Upper lobe of right lung (tissue), 1 donor: ENCODE measurements around the gene CDK10. TPM values are rescaled to one million over a fixed set of nuclear protein-coding genes. Genes with fewer than 3 reads are reported as not detected.

Source experiments
- ATAC-seq: fragments of 200-7000 bp; cut with Tn5 transposase; one replicate; pipeline ENCODE4 v1.9.1; 2020; ENCODE audit warnings: mild to moderate bottlenecking, moderate library complexity
- DNase-seq: peaks from one replicate; pipeline ENCODE4 v3.0.0-alpha.2; 2020
- H3K27ac ChIP-seq: fragments of 200-600 bp; one replicate; pipeline ENCODE4 v1.8.0; 2022
- H3K27me3 ChIP-seq: fragments of 200-600 bp; one replicate; pipeline ENCODE4 v1.8.0; 2022; ENCODE audit warnings: mild to moderate bottlenecking
- H3K36me3 ChIP-seq: fragments of 200-600 bp; one replicate; pipeline ENCODE4 v1.8.0; 2022
- H3K4me1 ChIP-seq: fragments of 200-600 bp; one replicate; pipeline ENCODE4 v1.8.0; 2022
- H3K4me3 ChIP-seq: fragments of 200-600 bp; one replicate; pipeline ENCODE4 v1.8.0; 2022; ENCODE audit warnings: mild to moderate bottlenecking
- H3K9me3 ChIP-seq: fragments of 200-600 bp; one replicate; pipeline ENCODE4 v1.8.0; 2022
- CTCF ChIP-seq: fragments of 200-600 bp; IDR thresholded peaks from one replicate; pipeline ENCODE4 v1.8.0; 2022; ENCODE audit warnings: antibody characterized with exemption
- intact Hi-C: fragments of 100-400 bp; cut with DNase I; formaldehyde crosslinking; loops from one replicate; pipeline ENCODE4 v1.11.0; 2022
- total RNA-seq: library from RNA; stranded (reverse); fragmentation: NEBNext Ultra II Directional; extraction: Animal tissue kit (Norgen Biotek cat#: 25700); gene quantifications from one replicate; pipeline ENCODE4 v1.2.1, GENCODE V29; 2021
- donor health status: DM: no; HTN: yes; CAD: no; lungs with severe emphysema.

The CDK10 gene
- total RNA-seq, 1 donor from 2014 or later, result 81.5 TPM

GRCh38 chr16:89706518-89707260, 20.2 kb downstream of the CDK10 start:
- TF ChIP-seq CTCF, result no peak
- H3K9me3 ChIP-seq, result no peaks in the 10 kb centered on the region
- intact Hi-C loops, result loop anchor here (5.0 kb wide), 1 partner anchor 86 kb away; no protein-coding TSS in a partner anchor

DNA sequence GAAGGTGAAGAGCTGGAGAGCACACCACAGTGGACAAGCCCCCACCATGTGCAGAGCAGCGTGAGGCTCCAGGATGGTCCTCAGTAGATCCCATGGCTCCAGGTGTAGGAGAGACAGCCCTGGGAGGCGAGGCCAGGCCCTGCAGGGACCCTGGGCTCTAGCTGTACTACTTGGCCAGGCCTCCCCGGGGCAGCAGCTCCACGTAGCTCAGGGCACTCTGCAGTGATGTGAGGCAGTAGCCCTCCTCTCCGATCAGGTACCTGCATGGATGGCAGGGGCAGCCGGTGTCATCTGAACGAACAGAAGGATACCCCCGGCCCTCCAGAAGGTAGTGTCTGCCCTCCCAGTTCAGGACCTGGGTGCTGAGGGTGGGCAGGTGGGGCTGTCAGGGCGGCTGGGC, 21.2 kb downstream of the CDK10 start:
- peaks cover 8% of the 10 kb centered on the region for H3K4me1 ChIP-seq
- TF ChIP-seq CTCF, result no peak
- no peak for ATAC-seq
- intact Hi-C loops, result loop anchor here (5.0 kb wide), 1 partner anchor 85 kb away; no protein-coding TSS in a partner anchor
- no peaks in the 10 kb centered on the region for H3K9me3 ChIP-seq
- no peaks in the 10 kb centered on the region for H3K36me3 ChIP-seq
- H3K27me3 ChIP-seq, result peaks cover 1% of the 10 kb centered on the region
- DNase-seq, result no peak
- no peak overlapping the region for H3K27ac ChIP-seq
- H3K4me3 ChIP-seq, result no peak overlapping the region

More at GRCh38 chr16:89706518-89707260, 20.2 kb downstream of the CDK10 start:
- no peak for DNase-seq
- no peak overlapping the region for H3K4me3 ChIP-seq
- H3K27ac ChIP-seq, result no peak overlapping the region
- peaks cover 4% of the 10 kb centered on the region for H3K4me1 ChIP-seq
- H3K36me3 ChIP-seq, result no peaks in the 10 kb centered on the region
- ATAC-seq, result no peak
- H3K27me3 ChIP-seq, result no peaks in the 10 kb centered on the region

DNA sequence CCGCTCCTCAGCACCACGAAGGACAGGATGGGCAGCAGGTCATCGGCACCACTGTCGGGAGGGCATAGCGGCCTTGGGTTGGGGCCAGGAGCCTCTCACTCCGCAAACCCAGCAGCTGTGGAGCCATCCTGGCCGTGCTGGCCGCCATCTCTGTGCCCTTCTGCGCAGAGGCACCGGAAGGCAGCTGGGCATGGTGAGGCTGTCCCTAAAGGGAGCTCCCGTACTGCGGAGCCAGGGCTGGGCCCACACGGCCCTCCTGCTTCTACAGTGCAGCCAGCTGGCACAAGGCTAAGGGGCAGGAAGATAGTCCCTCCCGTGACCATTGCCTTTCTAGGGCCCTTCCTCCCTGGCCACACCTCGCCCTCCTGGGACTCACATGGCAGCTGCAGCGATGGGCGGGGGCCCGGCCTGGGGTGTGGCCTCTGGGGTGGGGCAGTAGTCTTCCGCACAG, 22.0 kb downstream of the CDK10 start:
- ATAC-seq (no peak), DNase-seq (no peak)
- Histone ChIP-seq H3K36me3 (no peaks in the 10 kb centered on the region), H3K4me3 (no peak overlapping the region), H3K4me1 (peaks cover 8% of the 10 kb centered on the region), H3K9me3 (no peaks in the 10 kb centered on the region), H3K27me3 (peaks cover 7% of the 10 kb centered on the region), H3K27ac (no peak overlapping the region)
- intact Hi-C loops, result loop anchor here (5.0 kb wide), 1 partner anchor 84 kb away; no protein-coding TSS in a partner anchor
- no peak for TF ChIP-seq CTCF

DNA sequence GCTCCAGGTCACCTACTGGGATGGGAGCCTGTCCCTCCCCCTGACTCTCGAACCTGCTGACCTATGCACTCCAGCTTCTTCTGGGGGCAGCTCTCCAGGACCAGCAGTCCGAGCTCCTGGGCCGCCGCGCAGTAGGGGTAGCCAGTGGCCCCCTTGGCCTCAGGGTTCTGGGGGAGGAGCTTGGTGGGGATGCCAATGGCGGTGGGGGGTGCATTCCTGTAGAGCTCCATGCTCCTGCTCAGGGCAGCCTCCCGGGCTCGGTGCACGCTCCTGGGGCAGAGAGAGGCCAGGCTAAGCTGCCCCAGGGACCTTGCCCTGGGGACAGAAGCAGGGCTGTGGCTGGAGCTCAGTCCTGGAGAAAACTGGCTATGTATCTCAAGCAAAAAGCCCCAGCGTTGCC, 22.7 kb downstream of the CDK10 start:
- no peaks in the 10 kb centered on the region for H3K36me3 ChIP-seq
- DNase-seq, result no peak
- H3K27ac ChIP-seq, result no peak overlapping the region
- ATAC-seq, result no peak
- TF ChIP-seq CTCF, result no peak
- no peaks in the 10 kb centered on the region for H3K9me3 ChIP-seq
- peaks cover 7% of the 10 kb centered on the region for H3K27me3 ChIP-seq
- H3K4me1 ChIP-seq, result peaks cover 8% of the 10 kb centered on the region
- intact Hi-C loops, result loop anchor here (5.0 kb wide), 1 partner anchor 83 kb away; no protein-coding TSS in a partner anchor
- H3K4me3 ChIP-seq, result no peak overlapping the region

DNA sequence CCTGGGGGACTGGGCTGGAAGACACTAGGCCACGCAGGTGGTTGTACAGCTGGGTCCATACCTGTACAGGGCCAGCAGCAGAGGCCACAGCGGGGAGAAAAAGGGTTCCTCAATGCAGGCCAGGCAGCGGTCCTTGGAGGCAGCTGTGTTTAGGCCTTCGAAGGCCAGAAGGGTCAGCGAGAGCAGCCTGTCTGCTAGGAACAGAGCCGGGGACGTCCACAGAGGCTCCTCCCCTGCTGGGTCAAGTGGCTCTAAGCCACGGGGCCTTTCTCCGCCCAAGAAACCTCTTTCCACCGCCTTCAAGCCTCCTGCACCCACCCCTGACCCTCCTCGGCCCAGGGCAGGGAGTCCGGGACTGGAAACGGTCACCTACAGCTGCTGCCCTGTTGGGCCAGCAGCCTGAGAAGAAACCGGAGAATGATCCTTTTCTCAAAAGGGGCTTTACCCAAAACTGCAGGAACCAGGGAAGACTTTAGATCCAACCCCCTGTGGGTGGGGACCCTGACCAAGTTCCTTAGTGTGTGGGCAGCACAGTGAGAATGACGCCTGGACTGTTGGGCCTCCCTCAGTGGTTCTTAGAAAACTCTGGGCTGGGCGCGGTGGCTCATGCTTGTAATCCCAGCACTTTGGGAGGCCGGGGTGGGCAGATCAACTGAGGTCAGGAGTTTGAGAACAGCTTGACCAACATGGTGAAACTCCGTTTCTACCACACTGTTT, 23.4 kb downstream of the CDK10 start:
- H3K27me3 ChIP-seq, result peaks cover 7% of the 10 kb centered on the region
- intact Hi-C loops, result loop anchor here (5.0 kb wide), 1 partner anchor 82 kb away; no protein-coding TSS in a partner anchor
- no peaks in the 10 kb centered on the region for H3K9me3 ChIP-seq
- H3K4me1 ChIP-seq, result peaks cover 8% of the 10 kb centered on the region
- no peak overlapping the region for H3K27ac ChIP-seq
- ATAC-seq, result no peak
- no peaks in the 10 kb centered on the region for H3K36me3 ChIP-seq
- no peak for TF ChIP-seq CTCF
- no peak overlapping the region for H3K4me3 ChIP-seq
- no peak for DNase-seq
